Erythroblast (primary cell): ENCODE data around the gene SUCO.

Experiments
- GATA1 ChIP-seq: IDR thresholded peaks from 2 replicates; pipeline ENCODE4 v1.6.1; 2011; ENCODE audit warnings: low read depth, mild to moderate bottlenecking, control low read depth, low read length, moderate library complexity
- POLR2A ChIP-seq: IDR thresholded peaks from 2 replicates; pipeline ENCODE4 v1.6.1; 2011; ENCODE audit warnings: mild to moderate bottlenecking, low read length

DNA sequence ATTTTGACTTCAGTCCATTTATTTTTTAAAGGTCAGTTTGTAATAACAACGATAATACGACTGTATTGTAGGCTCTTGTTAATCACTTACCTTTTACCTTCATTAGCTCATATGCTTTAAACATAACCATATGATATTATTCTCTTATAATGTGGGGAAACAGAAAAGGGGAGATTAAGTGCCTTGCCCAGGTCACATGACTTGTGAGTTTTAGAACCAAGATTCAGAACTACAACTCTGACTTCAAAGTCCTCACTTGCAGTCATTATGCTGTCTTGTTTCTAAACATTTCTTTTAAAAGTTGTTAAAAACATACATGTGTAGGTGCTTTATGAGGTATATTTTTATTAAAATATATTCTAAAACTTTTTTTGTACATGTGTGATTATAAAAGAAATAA, 41.1 kb downstream of the SUCO start:
- TF ChIP-seq POLR2A (no peak), GATA1 (no peak)
